HUES48 (cell line): Measurements from ENCODE around the gene CCDC8.

ENCODE experiments used
- H3K27ac ChIP-seq: one replicate; pipeline ENCODE4 v1.7.0; 2013; ENCODE audit warnings: low read depth, low read length, inconsistent platforms
- H3K27me3 ChIP-seq: 2 replicates; pipeline ENCODE4 v1.6.1; 2013; ENCODE audit warnings: mild to moderate bottlenecking, low read length; ENCODE audit not compliant: control insufficient read depth, insufficient read depth
- H3K36me3 ChIP-seq: 2 replicates; pipeline ENCODE4 v1.6.1; 2013; ENCODE audit warnings: low read length; ENCODE audit not compliant: control insufficient read depth, insufficient read depth
- H3K4me1 ChIP-seq: 2 replicates; pipeline ENCODE4 v1.6.1; 2013; ENCODE audit warnings: mild to moderate bottlenecking, low read length; ENCODE audit not compliant: control insufficient read depth, insufficient read depth
- H3K4me3 ChIP-seq: 2 replicates; pipeline ENCODE4 v1.5.1; 2013; ENCODE audit warnings: mild to moderate bottlenecking, low read depth, low read length
- H3K9ac ChIP-seq: 2 replicates; pipeline ENCODE4 v1.6.1; 2013; ENCODE audit warnings: mild to moderate bottlenecking, low read depth, low read length, moderate library complexity
- H3K9me3 ChIP-seq: 2 replicates; pipeline ENCODE4 v1.6.1; 2013; ENCODE audit warnings: low read length; ENCODE audit not compliant: control insufficient read depth, insufficient read depth

The CCDC8 gene, protein sequence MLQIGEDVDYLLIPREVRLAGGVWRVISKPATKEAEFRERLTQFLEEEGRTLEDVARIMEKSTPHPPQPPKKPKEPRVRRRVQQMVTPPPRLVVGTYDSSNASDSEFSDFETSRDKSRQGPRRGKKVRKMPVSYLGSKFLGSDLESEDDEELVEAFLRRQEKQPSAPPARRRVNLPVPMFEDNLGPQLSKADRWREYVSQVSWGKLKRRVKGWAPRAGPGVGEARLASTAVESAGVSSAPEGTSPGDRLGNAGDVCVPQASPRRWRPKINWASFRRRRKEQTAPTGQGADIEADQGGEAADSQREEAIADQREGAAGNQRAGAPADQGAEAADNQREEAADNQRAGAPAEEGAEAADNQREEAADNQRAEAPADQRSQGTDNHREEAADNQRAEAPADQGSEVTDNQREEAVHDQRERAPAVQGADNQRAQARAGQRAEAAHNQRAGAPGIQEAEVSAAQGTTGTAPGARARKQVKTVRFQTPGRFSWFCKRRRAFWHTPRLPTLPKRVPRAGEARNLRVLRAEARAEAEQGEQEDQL

DNA sequence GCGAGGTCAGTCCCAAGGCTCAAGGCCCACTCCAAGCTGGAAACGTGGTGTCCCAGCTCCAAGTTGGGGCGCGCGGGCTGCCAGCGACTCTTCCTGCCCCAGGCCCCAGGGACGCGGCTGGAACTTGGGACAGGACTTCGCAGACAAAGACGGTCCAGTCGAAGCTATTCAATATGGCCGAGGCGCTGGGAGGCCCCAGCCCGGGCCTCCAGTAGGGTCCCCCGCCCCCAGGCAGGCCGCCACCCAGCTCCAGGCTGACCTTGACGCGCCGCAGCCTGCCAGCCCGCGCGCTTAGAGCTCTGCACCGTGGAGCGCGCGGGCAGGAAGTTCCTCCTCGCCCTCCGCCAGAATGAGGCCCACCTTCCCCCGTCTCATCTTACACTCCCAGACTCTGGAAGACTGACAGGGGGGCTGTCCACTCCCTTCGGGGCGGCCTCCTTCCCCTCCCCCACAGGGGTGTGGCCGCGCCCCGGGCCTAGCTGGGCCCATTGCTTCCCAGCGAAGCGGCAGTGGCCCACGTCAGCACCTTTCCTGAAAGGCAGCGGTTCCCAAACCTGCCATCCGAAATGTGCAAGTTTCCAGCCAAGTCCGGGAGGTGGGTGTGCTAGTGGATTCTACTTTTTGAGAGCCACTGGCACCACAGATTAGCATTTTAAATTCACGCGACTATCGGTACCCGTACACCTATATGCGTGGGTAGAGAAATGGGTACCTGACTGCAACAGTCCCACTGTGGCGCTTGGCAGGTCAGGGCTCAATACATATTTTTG, at the start of gene CCDC8:
Gene CCDC8 (minus strand): TSS at position 303 of the 770 bp plus-strand sequence. CDS start 754 bp downstream, outside the sequence.
- peaks cover 7% of the 10 kb centered on the region; the same call in 1 of the 2 replicates for H3K27me3 ChIP-seq
- H3K36me3 ChIP-seq: peaks cover 9% of the 10 kb centered on the region
- H3K4me1 ChIP-seq: peaks cover 10% of the 10 kb centered on the region
- H3K9me3 ChIP-seq: no peaks in the 10 kb centered on the region
- peak within 1 kb of the TSS; percentile 92 for H3K4me3 ChIP-seq
- H3K9ac ChIP-seq: peak within 1 kb of the TSS; percentile 74
- peak within 1 kb of the TSS; percentile 84 for H3K27ac ChIP-seq

DNA sequence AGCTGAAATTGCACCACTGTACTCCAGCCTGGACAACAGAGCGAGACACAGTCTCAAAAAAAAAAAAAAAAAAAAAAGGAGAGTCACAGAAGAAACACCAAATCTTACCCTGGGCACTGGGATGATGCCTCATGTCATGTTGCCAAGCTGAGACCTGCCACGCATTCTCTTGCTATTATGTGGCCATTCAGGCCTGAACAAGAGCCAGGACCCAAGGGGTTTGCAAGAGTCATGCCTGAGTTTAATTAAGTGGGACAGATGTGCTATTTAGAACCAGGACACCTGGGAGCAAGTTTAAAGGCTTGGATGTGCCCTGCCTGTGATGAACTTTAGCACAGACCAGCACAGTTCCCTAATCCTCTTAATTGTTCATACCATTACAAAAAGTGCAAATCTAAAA, 48.2 kb upstream of the CCDC8 start:
- no peak overlapping the region for H3K27ac ChIP-seq
- H3K9me3 ChIP-seq: no peaks in the 10 kb centered on the region
- H3K36me3 ChIP-seq: peaks cover 5% of the 10 kb centered on the region; the same call in 1 of the 2 replicates
- no peak overlapping the region for H3K9ac ChIP-seq
- H3K27me3 ChIP-seq: no peaks in the 10 kb centered on the region
- no peaks in the 10 kb centered on the region for H3K4me1 ChIP-seq
- no peak overlapping the region for H3K4me3 ChIP-seq

DNA sequence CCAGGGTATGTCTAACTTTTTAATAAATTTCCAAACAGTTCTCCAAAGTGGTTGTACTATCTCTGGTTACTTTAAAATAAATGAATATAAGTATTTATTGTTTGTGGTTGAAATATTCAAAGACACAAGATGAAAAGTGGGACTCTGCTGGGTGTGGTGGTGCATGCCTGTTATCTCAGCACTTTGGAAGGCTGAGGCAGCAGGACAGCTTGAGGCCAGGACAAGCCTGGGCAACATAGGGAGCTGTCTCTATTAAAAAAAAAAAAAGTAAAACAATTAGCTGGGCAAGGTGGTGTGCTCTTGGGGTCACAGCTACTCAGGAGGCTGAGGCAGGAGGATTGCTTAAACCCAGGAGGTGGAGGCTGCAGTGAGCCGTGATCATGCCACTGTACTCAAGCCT, 47.6 kb upstream of the CCDC8 start:
- Histone ChIP-seq H3K4me1 (no peaks in the 10 kb centered on the region), H3K9me3 (no peaks in the 10 kb centered on the region), H3K36me3 (no peaks in the 10 kb centered on the region), H3K4me3 (no peak overlapping the region), H3K27ac (no peak overlapping the region), H3K9ac (no peak overlapping the region), H3K27me3 (no peaks in the 10 kb centered on the region)

DNA sequence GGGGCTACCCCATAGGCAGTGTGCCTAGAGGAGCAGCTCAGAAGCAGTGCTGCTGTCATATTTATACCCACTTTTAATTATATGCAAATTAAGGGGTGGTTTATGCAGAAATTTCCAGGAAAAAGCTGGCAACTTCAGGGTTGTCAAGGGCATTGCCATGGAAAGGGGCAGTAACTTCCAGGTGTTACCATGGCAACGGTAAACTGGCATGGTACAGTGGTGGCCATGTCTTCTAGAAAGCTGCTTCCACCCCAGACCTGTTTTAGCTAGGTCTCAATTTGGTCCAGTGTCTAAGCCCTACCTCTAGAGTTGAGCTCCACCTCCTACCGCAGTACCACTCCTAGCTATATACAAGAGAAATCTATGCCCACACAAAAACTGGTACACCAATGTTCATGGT, 46.7 kb upstream of the CCDC8 start:
- H3K36me3 ChIP-seq: no peaks in the 10 kb centered on the region
- no peaks in the 10 kb centered on the region for H3K4me1 ChIP-seq
- H3K27ac ChIP-seq: no peak overlapping the region
- no peak overlapping the region for H3K4me3 ChIP-seq
- H3K9ac ChIP-seq: no peak overlapping the region
- no peaks in the 10 kb centered on the region for H3K27me3 ChIP-seq
- H3K9me3 ChIP-seq: no peaks in the 10 kb centered on the region

DNA sequence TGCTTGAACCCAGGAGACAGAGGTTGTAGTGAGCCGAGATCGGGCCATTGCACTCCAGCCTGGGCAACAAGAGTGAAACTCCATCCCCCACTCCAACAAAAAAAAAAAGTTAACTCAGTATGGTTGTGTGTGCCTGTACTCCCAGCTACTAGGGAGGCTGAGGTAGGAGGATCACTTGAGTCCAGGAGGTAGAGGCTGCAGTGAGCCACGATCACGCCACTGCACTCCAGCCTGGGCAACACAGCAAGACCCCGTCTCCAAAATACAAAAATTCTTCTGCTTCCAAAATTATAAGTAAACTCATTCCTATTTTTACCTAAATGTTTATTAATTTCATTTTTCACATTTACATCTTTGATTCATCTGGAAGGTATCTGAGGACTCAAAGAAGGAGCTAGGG, 43.6 kb upstream of the CCDC8 start:
- no peaks in the 10 kb centered on the region for H3K36me3 ChIP-seq
- H3K27me3 ChIP-seq: no peaks in the 10 kb centered on the region
- no peak overlapping the region for H3K9ac ChIP-seq
- no peak overlapping the region for H3K4me3 ChIP-seq
- H3K9me3 ChIP-seq: no peaks in the 10 kb centered on the region
- no peaks in the 10 kb centered on the region for H3K4me1 ChIP-seq
- H3K27ac ChIP-seq: no peak overlapping the region

DNA sequence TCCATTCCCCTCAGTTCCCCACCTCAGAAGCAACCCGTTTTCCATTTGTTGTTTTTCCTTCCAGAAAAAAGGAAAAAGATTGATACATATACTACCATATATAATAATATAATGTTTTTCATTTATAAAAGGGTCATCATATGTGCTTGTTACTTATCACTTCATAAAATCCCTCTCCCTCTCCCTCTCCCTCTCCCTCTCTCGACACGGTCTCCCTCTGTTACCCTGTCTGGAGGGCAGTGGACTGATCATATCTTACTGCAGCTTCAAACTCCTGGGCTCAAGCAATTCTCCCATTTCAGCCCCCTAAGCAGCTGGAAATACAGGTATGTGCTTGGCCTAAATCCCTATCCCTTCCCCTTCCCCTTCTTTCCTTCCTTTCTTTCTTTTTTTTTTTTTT, 40.9 kb upstream of the CCDC8 start:
- Histone ChIP-seq H3K27me3 (no peaks in the 10 kb centered on the region), H3K27ac (no peak overlapping the region), H3K4me3 (no peak overlapping the region), H3K4me1 (no peaks in the 10 kb centered on the region), H3K9me3 (no peaks in the 10 kb centered on the region; the same call in 1 of the 2 replicates), H3K36me3 (no peaks in the 10 kb centered on the region), H3K9ac (no peak overlapping the region)

DNA sequence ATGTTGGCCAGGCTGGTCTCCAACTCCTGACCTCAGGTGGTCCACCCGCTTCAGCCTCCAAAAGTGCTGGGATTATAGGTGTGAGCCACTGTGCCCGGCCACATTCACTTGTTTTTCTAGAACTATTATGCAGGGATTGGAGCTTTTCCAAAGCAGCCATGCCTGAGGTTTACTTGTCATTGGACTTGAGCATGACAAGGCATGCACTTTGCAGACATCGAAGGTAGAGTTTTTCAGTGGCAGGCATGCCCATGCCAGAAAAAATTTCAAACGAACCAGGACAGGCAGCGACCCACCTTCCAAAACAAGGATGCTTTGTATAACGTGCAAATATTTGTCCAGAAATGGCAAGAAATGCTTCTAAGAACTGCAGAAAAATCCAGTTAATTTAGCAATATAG, 40.3 kb upstream of the CCDC8 start:
- no peaks in the 10 kb centered on the region for H3K36me3 ChIP-seq
- H3K27me3 ChIP-seq: no peaks in the 10 kb centered on the region
- H3K4me3 ChIP-seq: no peak overlapping the region
- no peaks in the 10 kb centered on the region; the same call in 1 of the 2 replicates for H3K9me3 ChIP-seq
- H3K27ac ChIP-seq: no peak overlapping the region
- H3K9ac ChIP-seq: no peak overlapping the region
- H3K4me1 ChIP-seq: no peaks in the 10 kb centered on the region

DNA sequence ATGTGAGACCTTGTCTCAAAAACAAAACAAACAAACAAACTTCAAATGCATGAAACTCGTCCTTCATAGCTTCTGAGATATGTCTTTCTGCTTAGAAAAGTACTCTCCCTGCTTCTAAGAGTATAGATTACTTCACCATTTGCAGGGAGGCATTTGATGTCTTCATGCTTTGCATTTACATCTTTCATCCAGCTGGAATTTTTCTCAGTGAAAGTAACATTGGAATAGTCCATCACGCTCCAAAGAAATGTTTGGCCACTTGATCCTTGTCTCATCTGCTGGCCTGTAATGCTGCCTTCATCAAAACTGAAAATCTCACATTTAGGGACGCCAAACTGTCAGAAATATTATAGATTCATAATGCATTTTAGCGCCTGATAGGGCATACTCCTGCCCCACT, 38.8 kb upstream of the CCDC8 start:
- Histone ChIP-seq H3K27me3 (no peaks in the 10 kb centered on the region), H3K27ac (no peak overlapping the region), H3K4me3 (no peak overlapping the region), H3K9me3 (no peaks in the 10 kb centered on the region; the same call in 1 of the 2 replicates), H3K36me3 (no peaks in the 10 kb centered on the region), H3K4me1 (no peaks in the 10 kb centered on the region), H3K9ac (no peak overlapping the region)

DNA sequence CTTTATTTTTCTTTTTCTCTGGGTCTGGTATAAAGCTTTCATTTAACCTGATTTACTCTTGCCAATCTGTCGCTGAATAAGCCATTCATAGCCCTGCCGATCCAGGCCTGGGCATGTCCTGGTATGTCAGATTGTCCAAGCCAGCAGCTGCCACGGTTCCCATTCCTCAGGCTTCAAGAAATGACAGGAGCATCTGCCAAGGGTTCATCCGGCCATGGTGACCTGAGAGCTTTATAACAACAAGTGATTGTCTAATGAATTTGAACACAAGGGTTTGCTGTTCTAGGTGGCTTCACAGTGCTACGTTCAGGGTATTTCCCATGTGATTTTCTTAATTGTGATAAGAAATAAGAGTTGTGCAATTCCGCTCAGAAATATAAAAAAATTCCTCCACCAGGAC, 38.0 kb upstream of the CCDC8 start:
- Histone ChIP-seq H3K4me3 (no peak overlapping the region), H3K9ac (no peak overlapping the region), H3K36me3 (no peaks in the 10 kb centered on the region), H3K27ac (no peak overlapping the region), H3K4me1 (no peaks in the 10 kb centered on the region), H3K9me3 (no peaks in the 10 kb centered on the region; the same call in 1 of the 2 replicates), H3K27me3 (no peaks in the 10 kb centered on the region)

DNA sequence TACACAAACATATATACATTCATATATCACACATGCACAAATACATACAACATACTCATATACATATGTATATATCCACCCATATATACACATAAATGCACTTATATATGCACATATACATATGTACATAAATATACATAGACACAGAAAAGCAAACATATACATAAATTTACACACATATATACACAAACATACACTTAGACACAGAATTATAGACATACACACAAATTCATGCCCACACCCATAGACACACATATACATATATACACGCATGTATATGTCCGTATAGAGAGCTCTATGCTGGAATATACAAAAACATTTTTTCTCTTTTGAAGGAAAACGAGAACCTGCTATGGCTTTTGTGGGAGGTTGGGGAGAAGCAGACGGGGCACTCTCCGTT, 37.4 kb upstream of the CCDC8 start:
- H3K36me3 ChIP-seq: no peaks in the 10 kb centered on the region
- H3K9me3 ChIP-seq: no peaks in the 10 kb centered on the region; the same call in 1 of the 2 replicates
- no peaks in the 10 kb centered on the region for H3K27me3 ChIP-seq
- H3K4me1 ChIP-seq: no peaks in the 10 kb centered on the region
- H3K9ac ChIP-seq: no peak overlapping the region
- no peak overlapping the region for H3K4me3 ChIP-seq
- H3K27ac ChIP-seq: no peak overlapping the region

DNA sequence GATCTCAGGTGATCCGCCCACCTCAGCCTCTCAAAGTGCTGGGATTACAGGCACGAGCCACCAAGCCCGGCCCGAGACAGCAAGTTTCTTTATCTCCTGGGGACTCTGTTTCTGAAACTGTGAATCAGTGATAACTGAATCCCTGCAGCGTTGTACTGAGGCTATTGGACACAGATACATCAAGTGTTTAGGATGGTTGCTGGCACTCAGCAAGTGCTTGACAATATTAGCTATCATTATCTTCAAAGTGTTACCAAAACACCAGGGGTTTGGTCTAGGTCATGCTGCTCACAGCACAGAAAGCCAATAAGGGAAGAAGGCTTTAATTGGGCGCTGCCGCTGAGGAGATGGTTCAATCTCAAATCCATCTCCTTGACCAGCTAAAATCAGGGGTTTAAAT, 35.9 kb upstream of the CCDC8 start:
- Histone ChIP-seq H3K9ac (no peak overlapping the region), H3K36me3 (no peaks in the 10 kb centered on the region), H3K4me3 (no peak overlapping the region), H3K27me3 (no peaks in the 10 kb centered on the region), H3K27ac (no peak overlapping the region), H3K9me3 (no peaks in the 10 kb centered on the region; the same call in 1 of the 2 replicates), H3K4me1 (no peaks in the 10 kb centered on the region)
